Measurements from ENCODE around the gene ZNF624. TPM values are rescaled to one million over a fixed set of nuclear protein-coding genes. Genes with fewer than 3 reads are reported as not detected.
"Not testable (repeated sequence)": the region's sequence is repeated elsewhere in the genome, so short reads cannot be mapped to it uniquely, and the experiment has no call there.

ZNF624 gene
- 10 to 100 TPM in 3 of 8 experiments, 1 to 10 TPM in 5; 2.6 to 11.0 (median 8.5) TPM for total RNA-seq

GRCh38 chr17:16653367-16654041 lies at the start of gene ZNF624:
TSS of gene ZNF624 (minus strand) at chr17:16653850.
- peak within 1 kb of the TSS; percentile 68 to 69 for H3K27ac ChIP-seq
- ATAC-seq (replicated peaks in 6 of 8): peak; percentile 88 to 95 (median 93)
- H3K4me1 ChIP-seq (replicated peaks in 1 of 2): peaks cover 3 to 8% of the 10 kb centered on the region in 2 donors
- WGBS, 10 experiments: 0% methylated on average over 1 to 9 of the region's 55 CpGs; no CpG with 5 or more reads in 5 of the 10 experiments
- H3K4me3 ChIP-seq: peak within 1 kb of the TSS; percentile 50 to 68 (median 63)
- in situ Hi-C loops (cut with MboI; ENCODE audit: low pct_unique_long_range_greater_than_20kb in 2 of 9, low sequenced_read_pairs in 9 of 9, unreplicated experiment in 9 of 9): no loop called here

DNA sequence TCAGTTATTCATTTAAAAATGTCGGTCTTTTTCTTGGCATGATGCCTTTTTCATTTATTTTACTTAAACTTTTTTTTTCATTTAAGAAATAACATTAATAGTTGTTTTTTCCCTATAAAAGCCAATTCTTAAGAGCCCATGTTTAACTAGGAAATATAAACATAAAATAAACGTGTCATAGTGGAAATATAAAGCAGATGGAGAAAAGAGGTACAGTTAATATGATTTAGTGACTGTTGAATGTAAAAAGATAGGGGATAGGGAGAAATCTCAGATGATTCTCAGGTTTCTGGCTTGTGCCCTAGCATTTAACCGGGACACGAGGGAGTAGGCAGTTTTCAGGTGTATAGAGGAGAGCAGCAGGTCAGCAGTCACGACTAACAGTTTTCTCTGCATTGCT lies 44.0 kb upstream of the ZNF624 start:
- H3K27ac ChIP-seq; in situ Hi-C loops (cut with MboI; ENCODE audit: low pct_unique_long_range_greater_than_20kb in 2 of 9, low sequenced_read_pairs in 9 of 9, unreplicated experiment in 9 of 9); H3K4me3 ChIP-seq; H3K4me1 ChIP-seq (replicated peaks in 1 of 2); ATAC-seq (replicated peaks in 6 of 8): not testable (repeated sequence)
- WGBS, 10 experiments: 0 to 100% (median 85%) methylated on average over 1 to 4 of the region's 5 CpGs; no CpG with 5 or more reads in 7 of the 10 experiments

GRCh38 chr17:16690447-16690846 lies 36.8 kb upstream of the ZNF624 start:
- peak in 1 of 8 experiments; percentile 42 for ATAC-seq (replicated peaks in 6 of 8)
- in situ Hi-C loops (cut with MboI; ENCODE audit: low pct_unique_long_range_greater_than_20kb in 2 of 9, low sequenced_read_pairs in 9 of 9, unreplicated experiment in 9 of 9); H3K4me3 ChIP-seq; H3K4me1 ChIP-seq (replicated peaks in 1 of 2); H3K27ac ChIP-seq: not testable (repeated sequence)
- WGBS, 10 experiments: no CpG with 5 or more reads among the region's 30 CpGs

DNA sequence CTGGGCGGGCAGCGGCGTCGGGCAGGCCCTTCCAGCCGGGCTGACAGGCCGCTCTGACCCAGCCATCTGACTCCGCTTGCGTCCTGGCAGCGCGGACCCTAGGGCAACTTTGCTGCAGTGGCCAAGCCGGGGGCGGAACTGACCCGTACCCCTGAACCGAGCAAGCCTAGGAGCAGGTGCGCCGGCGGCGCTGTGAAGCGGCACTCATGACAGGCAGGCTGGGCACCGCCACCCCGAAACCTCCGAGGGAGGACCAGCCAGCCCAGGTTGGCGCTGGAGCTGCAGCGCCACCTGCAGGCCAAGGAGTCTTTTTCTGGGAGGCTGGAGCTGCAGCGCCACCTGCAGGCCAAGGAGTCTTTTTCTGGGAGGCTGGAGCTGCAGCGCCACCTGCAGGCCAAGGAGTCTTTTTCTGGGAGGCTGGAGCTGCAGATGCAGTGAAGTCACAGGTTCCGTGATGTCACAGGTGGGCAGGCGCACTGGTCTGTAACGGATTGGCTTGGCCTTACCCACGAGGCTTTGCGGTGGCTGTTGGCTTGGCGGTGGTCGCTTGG lies 36.2 kb upstream of the ZNF624 start, which contains the start of gene CCDC144A:
Gene CCDC144A, plus strand, starts transcription at position 511 of the 551 bp plus-strand sequence. CDS start 160 bp downstream, outside the sequence.
- H3K4me3 ChIP-seq; H3K27ac ChIP-seq; H3K4me1 ChIP-seq (replicated peaks in 1 of 2); in situ Hi-C loops (cut with MboI; ENCODE audit: low pct_unique_long_range_greater_than_20kb in 2 of 9, low sequenced_read_pairs in 9 of 9, unreplicated experiment in 9 of 9): not testable (repeated sequence)
- WGBS, 10 experiments: no CpG with 5 or more reads among the region's 33 CpGs
- ATAC-seq (replicated peaks in 6 of 8): peak in 1 of 8 experiments; percentile 57

GRCh38 chr17:16687151-16687550 lies 33.5 kb upstream of the ZNF624 start:
- H3K4me3 ChIP-seq; H3K27ac ChIP-seq; ATAC-seq (replicated peaks in 6 of 8); H3K4me1 ChIP-seq (replicated peaks in 1 of 2); in situ Hi-C loops (cut with MboI; ENCODE audit: low pct_unique_long_range_greater_than_20kb in 2 of 9, low sequenced_read_pairs in 9 of 9, unreplicated experiment in 9 of 9): not testable (repeated sequence)
- 0 to 60% (median 40%) methylated on average over 1 to 2 of the region's 5 CpGs; no CpG with 5 or more reads in 7 of the 10 experiments for WGBS, 10 experiments

- H3K4me3 ChIP-seq; H3K27ac ChIP-seq; H3K4me1 ChIP-seq (replicated peaks in 1 of 2); in situ Hi-C loops (cut with MboI; ENCODE audit: low pct_unique_long_range_greater_than_20kb in 2 of 9, low sequenced_read_pairs in 9 of 9, unreplicated experiment in 9 of 9); ATAC-seq (replicated peaks in 6 of 8): not testable (repeated sequence)
- 79 to 100% (median 90%) methylated on average over 1 to 3 of the region's 4 CpGs; no CpG with 5 or more reads in 7 of the 10 experiments for WGBS, 10 experiments
Measured at GRCh38 chr17:16686019-16686418, 32.4 kb upstream of the ZNF624 start.

- not testable (repeated sequence) for ATAC-seq (replicated peaks in 6 of 8); H3K27ac ChIP-seq
- 39 to 92% (median 69%) methylated on average over 5 to 20 of the region's 44 CpGs; no CpG with 5 or more reads in 2 of the 10 experiments for WGBS, 10 experiments
Measured at GRCh38 chr17:16683290-16684138, 29.9 kb upstream of the ZNF624 start.

GRCh38 chr17:16676676-16677268 lies 23.1 kb upstream of the ZNF624 start:
- Histone ChIP-seq H3K4me3 (no peak overlapping the region), H3K27ac (no peak overlapping the region), H3K4me1 (replicated peaks in 1 of 2) (no peaks in the 10 kb centered on the region)
- WGBS, 10 experiments: 33 to 100% (median 87%) methylated on average over 1 to 6 of the region's 6 CpGs
- ATAC-seq (replicated peaks in 6 of 8): no peak
- in situ Hi-C loops (cut with MboI; ENCODE audit: low pct_unique_long_range_greater_than_20kb in 2 of 9, low sequenced_read_pairs in 9 of 9, unreplicated experiment in 9 of 9): no loop called here

More at GRCh38 chr17:16683290-16684138, 29.9 kb upstream of the ZNF624 start:
- H3K4me3 ChIP-seq; in situ Hi-C loops (cut with MboI; ENCODE audit: low pct_unique_long_range_greater_than_20kb in 2 of 9, low sequenced_read_pairs in 9 of 9, unreplicated experiment in 9 of 9); H3K4me1 ChIP-seq (replicated peaks in 1 of 2): not testable (repeated sequence)

DNA sequence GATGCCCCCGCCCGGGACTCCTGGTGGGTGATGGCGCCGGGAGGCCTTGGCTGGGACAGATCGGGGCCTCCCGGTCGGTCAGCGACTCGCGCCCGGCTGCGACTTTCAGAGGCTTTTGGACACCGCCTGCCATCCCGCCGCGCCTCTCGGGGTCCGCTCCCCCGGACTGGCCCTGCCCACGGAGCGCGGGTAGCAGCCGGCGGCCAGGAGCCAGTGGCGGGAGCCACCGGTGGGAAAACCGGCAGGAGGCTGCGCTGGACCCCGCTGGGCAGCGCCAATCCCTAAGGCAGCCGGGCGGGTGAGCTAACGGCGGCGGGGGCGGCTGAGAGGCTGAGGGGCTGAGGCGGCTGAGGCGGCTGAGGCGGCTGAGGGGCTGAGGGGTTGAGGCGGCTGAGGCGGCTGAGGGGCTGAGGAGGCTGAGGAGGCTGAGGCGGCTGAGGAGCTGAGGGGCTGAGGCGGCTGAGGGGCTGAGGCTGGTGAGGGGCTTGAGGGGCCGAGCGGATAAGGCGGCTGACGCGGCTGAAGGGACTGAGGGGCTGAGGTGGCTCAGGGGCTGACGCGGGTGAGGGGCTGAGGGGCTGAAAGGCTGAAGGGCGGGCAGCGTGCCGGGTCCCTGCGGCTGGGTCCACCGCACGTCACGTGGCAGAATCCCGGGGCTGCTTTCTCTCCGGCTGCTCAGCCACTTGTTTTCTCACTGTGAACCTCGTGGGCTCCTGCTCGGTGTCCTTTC lies 13.4 kb upstream of the ZNF624 start:
- 24 to 50% methylated on average over 2 to 5 of the region's 61 CpGs; no CpG with 5 or more reads in 8 of the 10 experiments for WGBS, 10 experiments
- peak; percentile 58 to 89 (median 74) for ATAC-seq (replicated peaks in 6 of 8)
- H3K4me1 ChIP-seq (replicated peaks in 1 of 2); H3K27ac ChIP-seq; in situ Hi-C loops (cut with MboI; ENCODE audit: low pct_unique_long_range_greater_than_20kb in 2 of 9, low sequenced_read_pairs in 9 of 9, unreplicated experiment in 9 of 9): not testable (repeated sequence)
- H3K4me3 ChIP-seq: peak overlapping the region in 4 of 5 donors; percentile 7 to 26 (median 18)

GRCh38 chr17:16666553-16666906 lies 12.9 kb upstream of the ZNF624 start:
- in situ Hi-C loops (cut with MboI; ENCODE audit: low pct_unique_long_range_greater_than_20kb in 2 of 9, low sequenced_read_pairs in 9 of 9, unreplicated experiment in 9 of 9); H3K4me1 ChIP-seq (replicated peaks in 1 of 2); H3K4me3 ChIP-seq; H3K27ac ChIP-seq: not testable (repeated sequence)
- WGBS, 10 experiments: 53% methylated on average over 3 of the region's 24 CpGs; no CpG with 5 or more reads in 9 of the 10 experiments
- ATAC-seq (replicated peaks in 6 of 8): peak in 1 of 8 experiments; percentile 4

- Histone ChIP-seq H3K4me1 (replicated peaks in 1 of 2) (no peaks in the 10 kb centered on the region), H3K27ac (no peak overlapping the region), H3K4me3 (no peak overlapping the region)
- in situ Hi-C loops (cut with MboI; ENCODE audit: low pct_unique_long_range_greater_than_20kb in 2 of 9, low sequenced_read_pairs in 9 of 9, unreplicated experiment in 9 of 9): no loop called here
- 0 to 100% (median 10%) methylated on average over 1 of the region's 1 CpG; no CpG with 5 or more reads in 7 of the 10 experiments for WGBS, 10 experiments
- ATAC-seq (replicated peaks in 6 of 8): no peak
Measured at GRCh38 chr17:16662936-16663335, 9.3 kb upstream of the ZNF624 start.

- no peak for ATAC-seq (replicated peaks in 6 of 8)
- in situ Hi-C loops (cut with MboI; ENCODE audit: low pct_unique_long_range_greater_than_20kb in 2 of 9, low sequenced_read_pairs in 9 of 9, unreplicated experiment in 9 of 9): no loop called here
- H3K27ac ChIP-seq: no peak overlapping the region
- no peak overlapping the region for H3K4me3 ChIP-seq
- no peaks in the 10 kb centered on the region for H3K4me1 ChIP-seq (replicated peaks in 1 of 2)
Measured at GRCh38 chr17:16661217-16661616, 7.6 kb upstream of the ZNF624 start.
